IgD-negative memory B cell (primary cell): ENCODE data around the gene OR51V1. TPM values are rescaled to one million over a fixed set of nuclear protein-coding genes. Genes with fewer than 3 reads are reported as not detected.
"Not testable (repeated sequence)": the region's sequence is repeated elsewhere in the genome, so short reads cannot be mapped to it uniquely, and the experiment has no call there.

ENCODE experiments used
- H3K27ac Mint-ChIP-seq, 3 donors: one replicate each; pipeline ENCODE4 v1.8.0; 2020 to 2022; ENCODE audit warnings: mild to moderate bottlenecking in 3 of 3, mixed read lengths in 3 of 3, moderate library complexity in 1 of 3
- H3K27me3 Mint-ChIP-seq: one replicate; pipeline ENCODE4 v1.8.0; 2021; ENCODE audit warnings: mixed read lengths
- H3K36me3 Mint-ChIP-seq: one replicate; pipeline ENCODE4 v1.8.0; 2020; ENCODE audit warnings: mild to moderate bottlenecking, mixed read lengths
- H3K4me1 Mint-ChIP-seq, 3 donors: one replicate each; pipeline ENCODE4 v1.8.0; 2020 to 2022; ENCODE audit warnings: mixed read lengths in 3 of 3, mild to moderate bottlenecking in 1 of 3
- H3K4me3 Mint-ChIP-seq, 4 donors: one replicate each; pipeline ENCODE4 v1.8.0; 2020 to 2022; ENCODE audit warnings: mild to moderate bottlenecking in 4 of 4, mixed read lengths in 4 of 4, moderate library complexity in 3 of 4
- H3K9me3 Mint-ChIP-seq, 3 donors: one replicate each; pipeline ENCODE4 v1.8.0; 2020 to 2021; ENCODE audit warnings: mixed read lengths in 3 of 3, mild to moderate bottlenecking in 1 of 3
- polyA plus RNA-seq: library from polyadenylated mRNA; unstranded; fragments of 300-500 nt; fragmentation: Illumina TruSeq; gene quantifications from one replicate; pipeline ENCODE4 v1.2.3, GENCODE V29; 2021

The OR51V1 gene
- polyA plus RNA-seq, 1 donor from 2014 or later = not detected

- not testable (repeated sequence) for H3K4me3 Mint-ChIP-seq, H3K36me3 Mint-ChIP-seq, H3K9me3 Mint-ChIP-seq, H3K27ac Mint-ChIP-seq, H3K27me3 Mint-ChIP-seq, H3K4me1 Mint-ChIP-seq
Observed at GRCh38 chr11:5160217-5160616, 40.3 kb downstream of the OR51V1 start.

- H3K36me3 Mint-ChIP-seq = no peaks in the 10 kb centered on the region
- H3K27ac Mint-ChIP-seq = no peak overlapping the region
- no peaks in the 10 kb centered on the region for H3K4me1 Mint-ChIP-seq
- H3K4me3 Mint-ChIP-seq = no peak overlapping the region
- H3K9me3 Mint-ChIP-seq = peaks cover 0 to 2% (median 0%) of the 10 kb centered on the region in 3 donors
- no peaks in the 10 kb centered on the region for H3K27me3 Mint-ChIP-seq
Observed at GRCh38 chr11:5159806-5160205, 40.7 kb downstream of the OR51V1 start.

DNA sequence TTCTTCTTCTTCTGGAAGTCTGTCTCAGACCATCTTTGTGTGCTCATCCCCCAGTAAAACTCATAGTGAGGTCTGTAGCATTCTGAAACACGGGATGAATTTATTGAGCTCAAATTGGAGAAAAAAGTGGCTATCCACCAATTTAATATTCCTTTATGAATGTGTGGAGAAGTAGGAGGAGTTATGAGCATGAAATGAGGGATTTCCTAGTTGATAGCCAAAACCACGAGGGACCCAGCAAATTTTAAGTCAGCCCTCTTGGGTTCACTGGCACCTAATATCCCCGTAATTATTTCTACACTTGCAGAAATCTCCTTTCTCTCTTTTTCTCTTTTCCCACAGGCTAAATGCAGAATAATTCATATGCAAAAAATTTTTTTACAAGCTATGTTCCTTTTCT lies 45.8 kb downstream of the OR51V1 start, which contains the start of gene OR52A1:
Gene OR52A1 (minus strand): TSS at position 101 of the 400 bp plus-strand sequence. CDS start 2,388 bp downstream, outside the sequence.
- H3K36me3 Mint-ChIP-seq = no peaks in the 10 kb centered on the region
- no peak within 1 kb of the TSS for H3K27ac Mint-ChIP-seq
- peaks cover 0 to 2% (median 0%) of the 10 kb centered on the region in 3 donors for H3K9me3 Mint-ChIP-seq
- no peaks in the 10 kb centered on the region for H3K27me3 Mint-ChIP-seq
- H3K4me3 Mint-ChIP-seq = no peak within 1 kb of the TSS
- no peaks in the 10 kb centered on the region for H3K4me1 Mint-ChIP-seq

DNA sequence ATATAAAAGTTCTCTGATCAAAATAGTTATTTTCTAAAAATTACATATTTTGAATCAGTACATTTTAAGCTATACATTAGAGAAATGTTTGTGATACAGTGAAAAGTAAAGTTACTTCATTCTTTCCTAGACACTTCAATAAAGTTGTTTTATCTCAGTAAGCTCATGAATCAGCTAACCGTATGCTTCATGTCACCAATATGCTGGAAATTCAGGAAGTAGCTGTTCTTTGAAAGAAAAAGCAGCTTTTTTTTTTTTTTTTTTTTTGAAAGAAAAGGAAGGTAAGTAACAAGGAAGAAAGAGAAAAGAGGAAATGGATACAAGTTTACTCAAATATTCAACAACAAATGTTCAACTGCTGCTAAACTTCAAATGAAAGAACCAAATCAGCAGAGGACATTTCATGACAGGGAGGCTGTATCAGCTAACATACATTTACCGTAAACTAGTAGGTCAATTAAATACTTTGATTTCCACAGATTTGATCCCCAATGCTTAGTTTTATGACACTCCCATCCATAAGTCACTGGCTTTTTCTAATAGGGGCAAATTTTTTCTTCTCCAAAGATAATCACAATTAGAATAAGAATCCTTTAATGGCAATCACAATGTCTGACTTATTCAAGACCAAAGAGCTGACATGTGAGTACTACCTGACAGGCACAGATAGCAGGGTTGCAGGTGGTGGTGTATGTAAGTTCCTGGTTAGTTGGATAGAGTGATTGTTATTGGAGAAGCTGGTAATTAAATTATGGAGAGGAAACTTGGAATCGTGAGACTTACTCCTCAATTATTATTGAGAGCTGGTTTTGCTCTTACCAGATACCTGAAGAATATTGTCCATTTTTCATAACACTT lies 46.7 kb downstream of the OR51V1 start:
- Mint-ChIP-seq H3K27me3 (no peaks in the 10 kb centered on the region), H3K9me3 (peaks cover 0 to 2% (median 0%) of the 10 kb centered on the region in 3 donors), H3K4me1 (no peaks in the 10 kb centered on the region), H3K27ac (no peak overlapping the region), H3K4me3 (no peak overlapping the region), H3K36me3 (no peaks in the 10 kb centered on the region)

DNA sequence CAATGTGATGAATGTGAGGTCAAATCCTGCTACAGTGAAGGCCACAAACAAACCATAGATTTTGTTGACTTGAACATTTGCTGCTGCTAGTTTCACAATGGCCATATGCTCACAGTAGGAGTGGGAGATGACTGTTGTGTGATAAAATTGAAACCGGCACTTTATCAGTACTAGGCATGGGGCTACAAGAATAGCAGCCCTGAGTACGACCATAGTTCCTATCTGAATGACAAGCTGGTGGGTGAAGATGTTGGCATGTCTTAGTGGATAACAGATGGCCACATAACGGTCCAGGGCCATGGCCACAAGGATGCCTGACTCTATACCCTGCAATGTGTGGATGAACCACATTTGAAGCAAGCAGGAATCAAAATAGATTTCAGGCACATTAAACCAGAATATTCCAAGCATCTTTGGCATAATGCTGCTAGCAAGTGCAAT lies 48.7 kb downstream of the OR51V1 start:
- Mint-ChIP-seq H3K27me3 (no peaks in the 10 kb centered on the region), H3K36me3 (no peaks in the 10 kb centered on the region), H3K27ac (no peak overlapping the region), H3K9me3 (no peaks in the 10 kb centered on the region), H3K4me3 (no peak overlapping the region), H3K4me1 (no peaks in the 10 kb centered on the region)

Other genes starting within 250 kb of the OR51V1 start
- gene OR51A2, start 245.0 kb downstream of the OR51V1 start, polyA plus RNA-seq = not detected
- not detected for gene OR51L1, start 205.8 kb downstream of the OR51V1 start, polyA plus RNA-seq
- not detected for gene OR52J3, start 154.2 kb downstream of the OR51V1 start, polyA plus RNA-seq
- not detected for gene OR52E2, start 141.1 kb downstream of the OR51V1 start, polyA plus RNA-seq
- gene OR52E1, start 131.1 kb downstream of the OR51V1 start, polyA plus RNA-seq = not detected
- not detected for gene OR52A5, start 62.3 kb downstream of the OR51V1 start, polyA plus RNA-seq
- not detected for gene OR52A1, start 45.9 kb downstream of the OR51V1 start, polyA plus RNA-seq
- gene HBB, start 26.4 kb upstream of the OR51V1 start, polyA plus RNA-seq = 60.1 TPM
- gene HBD, start 33.8 kb upstream of the OR51V1 start, polyA plus RNA-seq = not detected
- not detected for gene HBG1, start 49.2 kb upstream of the OR51V1 start, polyA plus RNA-seq
- gene HBG2, start 54.1 kb upstream of the OR51V1 start, polyA plus RNA-seq = 1.0 TPM
- gene HBE1, start 69.3 kb upstream of the OR51V1 start, polyA plus RNA-seq = not detected
- not detected for gene OR51B4, start 101.3 kb upstream of the OR51V1 start, polyA plus RNA-seq
- gene OR51B2, start 123.6 kb upstream of the OR51V1 start, polyA plus RNA-seq = not detected
- gene OR51B5, start 142.8 kb upstream of the OR51V1 start, polyA plus RNA-seq = not detected
- gene OR51B6, start 150.8 kb upstream of the OR51V1 start, polyA plus RNA-seq = not detected
- gene OR51M1, start 183.1 kb upstream of the OR51V1 start, polyA plus RNA-seq = not detected
- not detected for gene OR51Q1, start 221.4 kb upstream of the OR51V1 start, polyA plus RNA-seq
- gene OR51I1, start 240.8 kb upstream of the OR51V1 start, polyA plus RNA-seq = not detected
- gene OR51I2, start 248.6 kb upstream of the OR51V1 start, polyA plus RNA-seq = not detected